NCI-H82 treated with DMSO at 0.1 percent for 48 hours (cell line): Measurements from ENCODE around the gene MIGA1.

Source experiments
- DNase-seq: peaks from one replicate; lab custom pipeline; 2025; ENCODE audit not compliant: unreplicated experiment; lab: John Stamatoyannopoulos, UW

The MIGA1 gene

GRCh38 chr1:77846966-77847365 is 67.5 kb downstream of the MIGA1 start:
- no peak for DNase-seq

- no peak for DNase-seq
These were observed 68.2 kb downstream of the MIGA1 start for GRCh38 chr1:77847621-77848080.

- no peak for DNase-seq
These were observed 70.6 kb downstream of the MIGA1 start for GRCh38 chr1:77850082-77850481.

DNA sequence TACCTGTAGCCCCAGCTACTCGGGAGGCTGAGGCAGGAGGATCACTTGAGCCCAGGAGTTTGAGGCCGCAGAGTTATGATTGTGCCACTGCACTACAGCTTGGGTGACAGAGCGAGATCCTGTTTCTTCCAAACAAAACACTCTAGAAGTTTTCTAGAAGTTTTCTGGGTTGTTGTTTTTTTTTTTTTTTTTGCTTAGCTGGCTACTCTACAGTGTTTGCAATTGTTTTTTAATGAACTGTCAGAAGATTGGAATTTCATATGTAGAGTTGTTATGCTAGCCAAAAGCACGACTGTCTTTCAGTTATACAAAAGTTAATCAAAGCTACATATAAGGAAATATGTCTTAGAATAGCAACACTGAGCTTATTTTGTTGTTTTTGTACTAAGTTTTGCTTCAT is 78.1 kb downstream of the MIGA1 start:
- DNase-seq, result no peak

- no peak for DNase-seq
These were observed 79.3 kb downstream of the MIGA1 start for GRCh38 chr1:77858725-77859124.

- DNase-seq, result no peak
These were observed 79.8 kb downstream of the MIGA1 start for GRCh38 chr1:77859248-77859647.

GRCh38 chr1:77866296-77866695 is 86.8 kb downstream of the MIGA1 start:
- no peak for DNase-seq

DNA sequence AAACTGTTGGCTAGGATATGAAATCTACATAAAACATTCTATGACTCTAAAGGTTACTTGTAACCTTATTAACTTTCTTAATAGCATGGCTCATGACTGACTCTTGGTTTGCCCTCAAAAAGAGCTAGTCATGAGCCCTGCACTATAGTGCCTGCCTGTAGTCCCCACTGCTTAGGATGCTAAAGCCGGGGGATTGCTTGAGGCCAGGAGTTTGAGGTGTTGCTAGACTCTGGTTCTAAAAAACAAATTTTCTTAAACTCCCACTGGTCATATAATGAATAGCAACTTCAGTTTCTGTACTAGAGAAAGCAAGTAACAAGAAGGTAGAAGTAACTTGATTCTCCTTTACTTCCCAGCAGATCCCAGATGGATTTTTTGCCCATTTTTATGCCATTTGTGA is 93.2 kb downstream of the MIGA1 start:
- no peak for DNase-seq

- DNase-seq, result no peak
These were observed 94.0 kb downstream of the MIGA1 start for GRCh38 chr1:77873461-77873860.

DNA sequence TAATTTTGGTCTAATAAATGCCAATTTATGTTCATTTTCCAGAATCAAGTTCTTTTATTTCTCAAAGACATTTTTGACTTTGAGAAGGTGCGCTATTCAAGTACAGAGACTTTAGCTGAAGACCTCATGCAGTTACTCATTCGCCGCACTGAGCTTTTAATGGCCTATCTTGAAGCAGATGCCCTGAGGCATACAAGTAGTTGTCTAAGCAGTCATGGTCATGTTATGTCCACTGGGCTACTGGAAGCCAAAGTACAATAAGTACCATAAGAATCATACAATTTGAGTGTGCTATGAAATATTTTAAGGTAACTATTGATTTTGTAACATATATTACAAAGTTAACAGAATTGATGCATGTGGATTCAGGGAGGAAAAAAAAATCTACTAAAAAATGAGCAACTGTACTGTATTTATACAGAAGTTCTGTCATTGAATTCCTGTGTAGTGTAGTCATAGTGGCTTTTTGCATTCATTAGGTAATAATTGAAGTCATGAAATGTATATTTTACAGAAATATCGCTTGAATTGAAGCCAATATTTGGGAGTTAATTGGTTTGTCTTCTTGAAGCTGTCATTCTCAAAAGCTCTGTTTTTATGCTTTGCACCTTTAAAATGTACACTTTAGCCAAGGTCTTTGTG is 95.5 kb downstream of the MIGA1 start:
- DNase-seq, result no peak

DNA sequence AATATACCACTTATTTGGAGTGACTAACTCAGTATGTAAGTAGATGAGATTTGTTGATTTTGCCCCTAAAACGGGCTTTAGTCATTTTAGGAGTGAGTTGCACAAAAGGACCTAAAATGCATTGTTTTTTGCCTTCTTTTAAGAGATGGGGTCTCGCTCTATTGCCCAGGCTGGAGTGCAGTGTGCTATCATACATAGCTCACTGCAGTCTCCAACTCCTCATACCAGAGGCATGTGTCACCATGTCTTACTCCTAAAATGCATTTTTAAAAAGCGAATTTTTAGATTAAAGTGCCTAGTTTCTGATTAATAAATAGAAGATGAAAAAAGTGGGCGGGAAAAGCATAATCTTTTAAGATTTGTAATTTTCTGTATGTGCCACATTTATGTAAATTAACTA is 97.4 kb downstream of the MIGA1 start:
- DNase-seq, result no peak

DNA sequence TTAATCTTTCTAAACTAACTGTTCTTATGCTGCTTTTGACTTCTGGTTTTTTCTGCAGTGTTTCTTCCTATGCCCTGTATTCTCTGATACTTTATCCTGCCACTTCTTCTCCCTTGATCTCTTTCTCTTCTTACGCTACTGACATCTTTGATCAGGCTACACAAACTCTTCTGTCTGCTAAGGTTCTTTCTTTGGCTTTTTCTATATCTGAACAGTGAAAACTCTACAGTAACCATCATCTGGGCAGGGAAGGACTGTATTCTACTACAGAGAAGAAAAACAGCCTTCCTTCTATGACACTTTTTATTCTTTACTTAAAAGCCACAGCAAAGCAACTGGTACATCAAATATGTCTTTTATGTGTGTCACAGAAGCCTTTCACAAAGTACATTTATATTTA is 101.6 kb downstream of the MIGA1 start:
- no peak for DNase-seq

DNA sequence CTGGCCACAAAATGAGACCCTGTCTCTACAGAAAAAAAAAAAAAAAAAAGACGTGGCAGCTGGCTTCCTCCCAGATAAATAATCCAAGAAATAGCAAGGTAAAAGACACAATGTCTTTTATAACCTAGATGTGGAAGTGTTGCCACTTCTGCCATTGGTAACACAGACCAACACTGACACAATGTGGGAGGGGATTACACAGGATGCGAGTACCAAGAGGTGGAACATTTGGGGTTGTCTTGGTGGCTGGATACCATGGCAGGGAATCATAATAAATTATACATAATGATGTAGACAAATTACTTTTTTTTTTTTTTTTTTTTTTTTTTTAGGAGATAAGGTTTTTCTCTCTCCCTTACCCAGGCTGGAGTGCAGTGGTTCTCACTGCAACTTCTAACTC is 103.0 kb downstream of the MIGA1 start:
- DNase-seq, result no peak

DNA sequence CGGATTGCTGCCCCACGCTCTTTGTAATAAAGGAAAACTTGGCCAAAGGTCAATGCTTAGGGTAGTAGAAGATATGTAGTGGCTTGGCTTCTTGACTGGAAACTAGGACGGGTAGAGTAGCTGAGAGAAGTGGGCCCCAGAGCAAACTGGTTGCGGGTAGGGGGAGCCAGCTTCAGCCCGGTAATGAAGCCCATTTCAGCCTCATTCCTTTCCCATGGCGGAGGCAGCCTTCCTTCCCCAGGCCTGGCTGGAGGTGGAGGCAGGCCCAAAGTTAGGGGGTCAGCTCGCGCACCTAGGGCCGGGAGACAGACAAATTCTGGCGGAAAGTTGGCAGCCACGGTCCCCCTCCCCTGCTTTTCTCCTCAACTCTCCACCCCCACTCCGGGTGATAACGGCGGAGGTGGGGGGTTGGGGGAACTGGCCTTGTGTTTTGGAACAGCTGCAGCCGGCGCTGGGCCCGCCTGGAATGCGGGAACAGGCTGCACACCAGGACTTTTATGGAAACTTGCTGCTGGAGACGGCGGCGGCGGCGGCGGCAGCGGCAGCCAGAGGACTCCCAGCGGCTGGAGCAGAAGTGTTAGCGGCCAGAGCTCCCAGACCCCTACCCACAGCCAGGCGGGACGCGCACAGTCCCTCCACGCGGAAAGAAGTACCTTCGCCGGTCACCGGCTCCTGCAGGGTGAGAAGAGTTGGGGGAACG is 108.8 kb downstream of the MIGA1 start, which contains the start of gene NEXN:
NEXN (plus strand) TSS at position 544 of the 700 bp plus-strand sequence. CDS start 27,483 bp downstream, outside the sequence.
- peak; percentile 14 for DNase-seq

- DNase-seq, result no peak
These were observed 109.6 kb downstream of the MIGA1 start for GRCh38 chr1:77888781-77889642.

DNA sequence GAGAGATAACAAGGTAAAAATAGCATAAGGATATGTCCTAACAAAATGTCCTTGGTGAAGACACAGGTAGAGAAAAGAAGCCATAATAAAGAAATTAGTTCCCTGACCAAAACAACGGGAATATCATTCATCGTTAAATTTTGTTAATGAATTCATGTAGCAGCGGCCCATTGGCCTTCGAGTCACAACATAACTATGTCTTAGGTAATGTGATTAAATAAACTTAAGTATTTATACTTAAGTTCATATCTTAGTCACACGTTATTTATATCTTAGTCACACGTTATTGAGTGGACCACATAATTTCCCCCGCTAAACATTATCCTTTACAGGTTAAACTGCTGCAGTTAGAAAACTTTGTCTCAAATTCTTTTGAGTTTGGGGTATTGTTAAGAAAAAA is 110.2 kb downstream of the MIGA1 start:
- DNase-seq, result no peak

DNA sequence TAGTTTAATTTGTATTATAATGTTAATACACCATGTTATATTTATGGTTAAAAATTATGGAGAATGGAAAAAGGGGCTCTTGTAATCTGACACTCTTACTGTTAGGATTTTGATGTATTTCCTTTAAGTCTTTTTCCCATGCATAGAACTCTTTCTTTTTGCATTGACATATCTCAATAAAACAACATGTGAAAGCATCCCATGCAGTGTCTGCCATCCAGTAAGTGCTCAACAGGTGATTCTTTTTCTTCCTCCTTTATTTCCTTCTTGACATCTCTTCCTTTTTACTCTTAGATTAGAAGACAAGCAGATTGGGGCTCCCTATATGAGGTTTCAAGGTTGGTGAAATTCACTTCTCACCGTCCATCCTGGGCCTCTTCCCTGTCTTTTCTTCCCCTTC is 111.8 kb downstream of the MIGA1 start:
- DNase-seq, result no peak

DNA sequence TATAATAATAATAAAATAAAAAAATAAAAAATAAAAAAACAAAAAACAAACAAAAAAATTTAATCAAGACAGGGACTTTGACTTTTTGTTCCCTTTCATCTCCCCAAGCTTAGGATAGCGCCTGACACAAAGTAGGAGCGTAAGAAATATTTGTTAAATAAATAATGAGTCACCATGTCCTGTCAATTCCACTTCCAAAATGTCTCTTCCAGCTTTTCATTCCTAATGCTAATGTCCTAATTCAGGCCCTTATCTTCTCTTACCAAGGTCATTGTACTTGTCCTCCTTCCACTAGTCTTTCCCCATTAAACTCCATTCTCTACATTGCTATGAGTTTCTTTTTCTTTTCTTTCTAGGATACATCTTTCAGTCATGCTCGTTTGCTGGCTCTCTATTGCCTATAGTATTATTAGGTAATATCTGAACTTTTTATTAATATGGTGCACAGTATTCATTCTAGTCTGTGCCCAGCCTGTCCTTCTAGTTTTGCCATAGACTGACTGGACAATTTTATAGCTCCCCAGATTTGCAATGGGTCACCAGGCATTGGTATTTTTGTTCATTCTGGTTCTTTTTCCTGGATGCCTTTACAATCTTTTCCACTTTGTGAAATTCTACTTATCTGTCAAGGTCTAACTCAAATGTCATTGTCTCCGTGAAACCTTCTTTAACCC is 120.3 kb downstream of the MIGA1 start:
- DNase-seq, result no peak

DNA sequence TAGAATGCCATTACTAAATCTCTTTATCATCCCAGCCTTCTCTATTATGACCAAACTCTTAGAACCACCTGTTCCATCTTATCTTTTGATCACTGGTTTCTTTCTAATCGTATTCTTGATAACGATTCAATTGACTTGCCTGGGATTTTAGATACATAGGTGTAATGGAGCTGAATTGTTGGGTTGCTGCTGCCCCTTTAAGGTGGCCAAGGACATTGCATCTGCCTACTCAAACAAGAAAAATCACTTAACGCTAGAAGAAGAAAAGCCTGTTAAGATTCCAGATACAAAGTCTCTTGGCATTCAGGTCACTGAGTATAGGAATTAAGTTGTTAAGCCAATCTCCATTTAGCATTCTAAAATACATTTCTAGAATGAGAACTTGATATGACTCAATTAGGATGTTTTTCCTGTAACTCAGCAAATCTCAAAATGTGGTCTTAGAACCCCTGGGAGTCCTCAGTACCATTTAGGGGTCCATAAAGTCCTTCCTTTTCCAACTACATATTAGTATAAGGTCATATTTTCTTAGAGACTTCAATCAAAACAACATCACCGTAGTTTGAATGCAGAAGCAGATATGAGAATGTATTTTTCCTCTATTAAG is 121.3 kb downstream of the MIGA1 start:
- DNase-seq, result peak; percentile 75

DNA sequence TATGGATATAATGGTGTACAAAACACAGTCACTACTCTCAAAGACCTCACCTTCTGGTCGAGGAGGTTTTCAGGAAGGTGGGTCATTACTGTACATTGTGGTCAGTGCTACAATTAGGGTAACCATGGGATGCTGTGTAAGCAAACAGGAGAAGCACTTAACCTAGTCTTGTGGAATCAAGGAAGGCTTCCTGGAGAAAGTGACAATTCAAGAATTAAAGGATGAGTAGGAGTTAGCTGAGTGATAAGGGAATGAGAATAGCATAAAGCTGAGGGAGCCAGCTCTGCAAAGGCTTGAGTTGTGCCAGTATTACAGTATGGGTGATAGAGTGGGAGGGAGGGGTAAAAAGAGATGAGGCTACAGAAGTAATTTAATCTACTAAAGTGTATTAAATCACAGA is 126.2 kb downstream of the MIGA1 start:
- no peak for DNase-seq

DNA sequence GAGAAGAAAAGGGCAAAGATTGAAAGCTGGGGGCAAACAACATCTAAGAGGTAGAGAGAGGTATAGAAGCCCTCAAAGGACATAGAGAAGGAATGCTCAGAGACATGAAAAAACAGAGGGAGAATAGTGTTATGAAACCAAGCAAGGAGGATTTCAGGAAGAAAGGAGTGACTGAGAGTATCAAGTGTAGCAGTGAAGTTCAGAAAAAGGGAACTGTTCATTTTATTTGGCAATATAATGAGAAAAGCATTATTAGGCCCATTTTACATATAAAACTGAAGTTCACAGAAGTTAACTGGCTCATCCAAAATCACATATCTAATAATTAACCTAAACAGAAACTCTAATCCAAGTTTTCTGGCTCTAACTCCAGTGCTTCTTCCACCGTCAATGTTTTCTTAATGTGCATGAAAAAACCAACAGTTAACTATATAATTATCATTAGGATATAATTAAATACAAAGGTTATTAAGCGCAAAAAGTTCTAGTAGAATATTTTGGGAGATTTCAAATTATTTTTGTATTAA is 126.6 kb downstream of the MIGA1 start:
- no peak for DNase-seq
